AG04450 (cell line): ENCODE measurements around the gene SLC2A1. TPM values are rescaled to one million over a fixed set of nuclear protein-coding genes. Genes with fewer than 3 reads are reported as not detected.

Experiments
- CTCF ChIA-PET: fragments of 300-600, 350-600 bp; formaldehyde crosslinking; extraction: SDS; loops from one replicate; lab custom pipeline; 2022; ENCODE audit warnings: antibody characterized with exemption, inconsistent platforms; lab: Charles Lee
- POLR2A ChIA-PET: fragments of 350-600 bp; formaldehyde crosslinking; extraction: SDS; loops from one replicate; lab custom pipeline; 2021; ENCODE audit warnings: antibody characterized with exemption, inconsistent platforms; lab: Yijun Ruan, JAX
- DNase-seq: peaks from one replicate; pipeline ENCODE4 v3.0.0-alpha.2; 2011; ENCODE audit warnings: low read depth, low spot score
- H3K27ac ChIP-seq: one replicate; pipeline ENCODE4 v1.5.1; 2012; ENCODE audit warnings: low read depth, low read length, control low read depth
- H3K27me3 ChIP-seq: one replicate; pipeline ENCODE4 v1.6.0; 2012; ENCODE audit warnings: low read length; ENCODE audit not compliant: control insufficient read depth, insufficient read depth
- H3K4me3 ChIP-seq: 2 replicates; pipeline ENCODE4 v1.5.1; 2011; ENCODE audit warnings: mild to moderate bottlenecking, low read depth, low read length, control low read depth
- H3K9me3 ChIP-seq: 2 replicates; pipeline ENCODE4 v1.5.1; 2012; ENCODE audit warnings: low read length; ENCODE audit not compliant: control insufficient read depth, insufficient read depth
- polyA minus RNA-seq: library from RNA; depleted of rRNA, polyadenylated mRNA; stranded (reverse); fragments of >200 nt; gene quantifications from 2 replicates; pipeline ENCODE4 v1.2.3, GENCODE V29; 2011; rRNA and poly(A)+ RNA removed
- polyA plus RNA-seq: library from polyadenylated mRNA; depleted of rRNA; stranded (reverse); fragments of >200 nt; gene quantifications from 2 replicates; pipeline ENCODE4 v1.2.3, GENCODE V29; 2011; rRNA removed
- TF ChIP-seq, protein P1 (sequence below): IDR thresholded peaks from 2 replicates; pipeline ENCODE4 v1.5.1; 2011; ENCODE audit warnings: low read depth, low read length, control low read depth, inconsistent platforms

SLC2A1 gene
- polyA plus RNA-seq (114 and 140 TPM in 2 replicates), polyA minus RNA-seq (125 and 154 TPM in 2 replicates)

GRCh38 chr1:42958488-42959319 is at the start of gene SLC2A1:
Gene SLC2A1, minus strand, starts transcription at chr1:42958868. Its CDS starts 217 bp downstream, at chr1:42958651.
- ChIA-PET POLR2A (interaction anchor here (0.6 to 1.2 kb wide), 7 partner anchors 8 to 1014 kb away, joined by 3 to 10 read pairs (median 4); no protein-coding TSS in a partner anchor), CTCF (interaction anchor here (1.2 kb wide), 1 partner anchor 45 kb away, joined by 3 read pairs; no protein-coding TSS in a partner anchor)
- peaks cover 4% of the 10 kb centered on the region; the same call in 1 of the 2 replicates for H3K9me3 ChIP-seq
- DNase-seq, result peak; percentile 86
- TF ChIP-seq, protein P1, sequence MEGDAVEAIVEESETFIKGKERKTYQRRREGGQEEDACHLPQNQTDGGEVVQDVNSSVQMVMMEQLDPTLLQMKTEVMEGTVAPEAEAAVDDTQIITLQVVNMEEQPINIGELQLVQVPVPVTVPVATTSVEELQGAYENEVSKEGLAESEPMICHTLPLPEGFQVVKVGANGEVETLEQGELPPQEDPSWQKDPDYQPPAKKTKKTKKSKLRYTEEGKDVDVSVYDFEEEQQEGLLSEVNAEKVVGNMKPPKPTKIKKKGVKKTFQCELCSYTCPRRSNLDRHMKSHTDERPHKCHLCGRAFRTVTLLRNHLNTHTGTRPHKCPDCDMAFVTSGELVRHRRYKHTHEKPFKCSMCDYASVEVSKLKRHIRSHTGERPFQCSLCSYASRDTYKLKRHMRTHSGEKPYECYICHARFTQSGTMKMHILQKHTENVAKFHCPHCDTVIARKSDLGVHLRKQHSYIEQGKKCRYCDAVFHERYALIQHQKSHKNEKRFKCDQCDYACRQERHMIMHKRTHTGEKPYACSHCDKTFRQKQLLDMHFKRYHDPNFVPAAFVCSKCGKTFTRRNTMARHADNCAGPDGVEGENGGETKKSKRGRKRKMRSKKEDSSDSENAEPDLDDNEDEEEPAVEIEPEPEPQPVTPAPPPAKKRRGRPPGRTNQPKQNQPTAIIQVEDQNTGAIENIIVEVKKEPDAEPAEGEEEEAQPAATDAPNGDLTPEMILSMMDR, result no peak
- peak within 1 kb of the TSS; percentile 68 for H3K27ac ChIP-seq
- H3K27me3 ChIP-seq, result no peaks in the 10 kb centered on the region
- H3K4me3 ChIP-seq, result peak within 1 kb of the TSS; percentile 83

GRCh38 chr1:43007377-43008114 is 48.9 kb upstream of the SLC2A1 start:
- no peak for DNase-seq
- Histone ChIP-seq H3K9me3 (peaks cover 7% of the 10 kb centered on the region; the same call in 1 of the 2 replicates), H3K27ac (no peak overlapping the region), H3K4me3 (no peak overlapping the region), H3K27me3 (peaks cover 15% of the 10 kb centered on the region)
- POLR2A ChIA-PET, result no interaction called here
- TF ChIP-seq, protein P1, result no peak
- CTCF ChIA-PET, result interaction anchor here (1.1 kb wide), 1 partner anchor 66 kb away, joined by 4 read pairs; no protein-coding TSS in a partner anchor

- TF ChIP-seq, protein P1, result no peak
- POLR2A ChIA-PET, result interaction anchor here (1.0 kb wide), 1 partner anchor 64 kb away, joined by 3 read pairs; no protein-coding TSS in a partner anchor
- Histone ChIP-seq H3K27me3 (peaks cover 10% of the 10 kb centered on the region), H3K27ac (no peak overlapping the region), H3K4me3 (no peak overlapping the region), H3K9me3 (peaks cover 7% of the 10 kb centered on the region; the same call in 1 of the 2 replicates)
- CTCF ChIA-PET, result no interaction called here
- DNase-seq, result no peak
Measured at GRCh38 chr1:43005460-43006361, 47.0 kb upstream of the SLC2A1 start.

GRCh38 chr1:43004587-43005459 is 46.2 kb upstream of the SLC2A1 start:
- ChIA-PET POLR2A (no interaction called here), CTCF (no interaction called here)
- TF ChIP-seq, protein P1, result no peak
- Histone ChIP-seq H3K4me3 (no peak overlapping the region), H3K27ac (no peak overlapping the region), H3K9me3 (peaks cover 7% of the 10 kb centered on the region; the same call in 1 of the 2 replicates), H3K27me3 (peaks cover 10% of the 10 kb centered on the region)
- no peak for DNase-seq
